Endothelial cell of umbilical vein (primary cell): ENCODE measurements around the gene LINC01488. TPM values are rescaled to one million over a fixed set of nuclear protein-coding genes. Genes with fewer than 3 reads are reported as not detected.

Source experiments
- BruUV-seq: library from RNA; stranded (reverse); fragments of 400-500 nt; replicated peaks from 2 replicates; lab custom pipeline; 2021; lab: Mats Ljungman, UMichigan
- CTCF ChIA-PET: fragments of 300-600, 350-600 bp; sonication (Branson Sonifier 250); formaldehyde crosslinking; loops from one replicate; lab custom pipeline; 2021; ENCODE audit warnings: antibody characterized with exemption, inconsistent platforms; lab: Charles Lee
- POLR2A ChIA-PET: fragments of 300-600, 350-600 bp; sonication (Branson Sonifier 250); formaldehyde crosslinking; loops from one replicate; lab custom pipeline; 2021; ENCODE audit warnings: antibody characterized with exemption, inconsistent platforms; lab: Charles Lee
- DNase-seq: peaks from one replicate; pipeline ENCODE4 v3.0.0-alpha.2; 2011; ENCODE audit warnings: low read depth, low spot score
- FAIRE-seq: peaks from 2 replicates; lab custom pipeline; 2011; peaks lifted over from hg19 to GRCh38; lab: Jason Lieb, UNC
- H2AFZ ChIP-seq: 2 replicates; pipeline ENCODE4 v1.6.0; 2012; ENCODE audit warnings: low read depth, low read length, control low read depth, inconsistent platforms
- H3K27ac ChIP-seq: 2 replicates; pipeline ENCODE4 v1.5.1; 2011; ENCODE audit warnings: low read depth, mild to moderate bottlenecking, control low read depth, low read length, moderate library complexity; ENCODE audit not compliant: insufficient read depth
- H3K27me3 ChIP-seq, 2 experiments: 2 replicates each; pipeline versions ENCODE4 v1.6.0 to v1.6.1; 2011; ENCODE audit warnings: low read length in 2 of 2, mixed read lengths in 1 of 2; ENCODE audit not compliant: control insufficient read depth in 2 of 2, insufficient read depth in 2 of 2
- H3K36me3 ChIP-seq, 2 experiments: 2 replicates in 1 of 2; 3 replicates in 1 of 2; pipeline ENCODE4 v1.5.1; 2011; ENCODE audit warnings: low read length in 2 of 2, mild to moderate bottlenecking in 1 of 2, moderate library complexity in 1 of 2; ENCODE audit not compliant: control insufficient read depth in 2 of 2, insufficient read depth in 2 of 2; ENCODE audit errors: extremely low read depth in 1 of 2
- H3K4me1 ChIP-seq: 3 replicates; pipeline ENCODE4 v1.5.1; 2011; ENCODE audit warnings: mild to moderate bottlenecking, low read length; ENCODE audit not compliant: control insufficient read depth, insufficient read depth; ENCODE audit errors: extremely low read depth
- H3K4me2 ChIP-seq: 2 replicates; pipeline ENCODE4 v1.6.1; 2011; ENCODE audit warnings: low read length, control low read depth, mixed read lengths; ENCODE audit not compliant: insufficient read depth
- H3K4me3 ChIP-seq, 3 experiments: fragments of 200-600 bp in 1 of 3; sonication (generic), shearing (Covaris generic) in 1 of 3; replicated peaks in 1 of 3; 2 replicates each; pipeline ENCODE4 v1.5.1; 2011 to 2016; ENCODE audit warnings: control low read depth in 3 of 3, low read length in 3 of 3, mild to moderate bottlenecking in 2 of 3, inconsistent platforms in 1 of 3, low read depth in 1 of 3, moderate library complexity in 1 of 3; ENCODE audit not compliant: insufficient read depth in 1 of 3
- H3K79me2 ChIP-seq: 2 replicates; pipeline ENCODE4 v1.6.0; 2012; ENCODE audit warnings: low read length, inconsistent platforms; ENCODE audit not compliant: control insufficient read depth, insufficient read depth
- H3K9ac ChIP-seq: replicated peaks from 2 replicates; pipeline ENCODE3; 2011; ENCODE audit warnings: low read length, control low read depth; ENCODE audit not compliant: insufficient read depth; ENCODE audit errors: extremely low read depth
- H3K9me1 ChIP-seq: replicated peaks from 3 replicates; pipeline ENCODE4 v1.6.0; 2011; ENCODE audit warnings: mild to moderate bottlenecking, low read length; ENCODE audit not compliant: control insufficient read depth, insufficient read depth; ENCODE audit errors: extremely low read depth
- H3K9me3 ChIP-seq: replicated peaks from 2 replicates; pipeline ENCODE4 v1.5.1; 2012; ENCODE audit warnings: low read length, inconsistent platforms; ENCODE audit not compliant: control insufficient read depth, insufficient read depth
- H4K20me1 ChIP-seq: replicated peaks from 2 replicates; pipeline ENCODE3; 2011; ENCODE audit warnings: mild to moderate bottlenecking, low read length; ENCODE audit not compliant: control insufficient read depth, insufficient read depth; ENCODE audit errors: extremely low read depth
- CTCF ChIP-seq, 2 donors: IDR thresholded peaks; 1 replicate in 1 of 2; 2 replicates in 1 of 2; pipeline ENCODE4 v1.5.1; 2011; ENCODE audit warnings: low read length in 2 of 2, mild to moderate bottlenecking in 2 of 2, moderate library complexity in 2 of 2, control low read depth in 1 of 2, inconsistent platforms in 1 of 2, low read depth in 1 of 2; ENCODE audit not compliant: insufficient read depth in 1 of 2; ENCODE audit errors: extremely low read depth in 1 of 2
- EZH2 ChIP-seq: IDR thresholded peaks from 2 replicates; pipeline ENCODE4 v1.6.1; 2012; ENCODE audit warnings: borderline replicate concordance, low read depth, mild to moderate bottlenecking, moderate library complexity, low read length, inconsistent platforms; ENCODE audit not compliant: severe bottlenecking
- FOS ChIP-seq: IDR thresholded peaks from 2 replicates; pipeline ENCODE4 v1.6.1; 2011; ENCODE audit warnings: mild to moderate bottlenecking, low read length, moderate library complexity, borderline replicate concordance; ENCODE audit not compliant: insufficient read depth
- GATA2 ChIP-seq: IDR thresholded peaks from 2 replicates; pipeline ENCODE4 v1.7.0; 2011; ENCODE audit warnings: low read depth, mild to moderate bottlenecking, moderate library complexity, mixed read lengths, low read length; ENCODE audit not compliant: insufficient read length, insufficient read depth
- JUN ChIP-seq: IDR thresholded peaks from 2 replicates; pipeline ENCODE4 v1.6.1; 2011; ENCODE audit warnings: borderline replicate concordance, low read depth; ENCODE audit not compliant: insufficient read length, insufficient read depth
- MYC ChIP-seq: IDR thresholded peaks from one replicate; pipeline ENCODE4 v1.6.1; 2011; ENCODE audit warnings: mild to moderate bottlenecking, low read depth, low read length
- POLR2A ChIP-seq: IDR thresholded peaks from 2 replicates; pipeline ENCODE4 v1.6.1; 2012; ENCODE audit warnings: low read depth, mild to moderate bottlenecking, control low read depth, low read length
- POLR2AphosphoS5 ChIP-seq: IDR thresholded peaks from 2 replicates; pipeline ENCODE4 v1.6.1; 2012; ENCODE audit warnings: low read depth, mild to moderate bottlenecking, control low read depth, low read length, moderate library complexity; ENCODE audit not compliant: insufficient read depth
- dilution Hi-C: fragments of 300-500 bp; cut with MboI; formaldehyde crosslinking; loops from one replicate; pipeline ENCODE4 v1.15.0; 2019; ENCODE audit warnings: low sequenced_read_pairs; ENCODE audit not compliant: extremely low pct_ligation_motif_present
- intact Hi-C: fragments of 100-400 bp; cut with micrococcal nuclease; formaldehyde crosslinking; loops from one replicate; pipeline ENCODE4 v1.10.0; 2022
- polyA plus RNA-seq, 4 experiments: library from polyadenylated mRNA; depleted of rRNA in 3 of 4; stranded (reverse) in 3 of 4; unstranded in 1 of 4; fragments of >200 nt; gene quantifications; 2 replicates each; pipeline versions ENCODE4 v1.2.1 to v1.2.3, GENCODE V29; 2011 to 2012; ENCODE audit warnings: missing spikeins in 1 of 4
- total RNA-seq: library from RNA; stranded (reverse); gene quantifications from 2 replicates; pipeline ENCODE4 v1.2.3, GENCODE V29; 2021
- TF ChIP-seq, protein P1 (sequence below): IDR thresholded peaks from 2 replicates; pipeline ENCODE4 v1.6.1; 2011; ENCODE audit not compliant: insufficient read depth, insufficient read length

The LINC01488 gene
- total and polyA plus RNA-seq, 2 donors (not counting 3 experiments of a cell fraction or from before 2014, with no cell fraction given): not detected

DNA sequence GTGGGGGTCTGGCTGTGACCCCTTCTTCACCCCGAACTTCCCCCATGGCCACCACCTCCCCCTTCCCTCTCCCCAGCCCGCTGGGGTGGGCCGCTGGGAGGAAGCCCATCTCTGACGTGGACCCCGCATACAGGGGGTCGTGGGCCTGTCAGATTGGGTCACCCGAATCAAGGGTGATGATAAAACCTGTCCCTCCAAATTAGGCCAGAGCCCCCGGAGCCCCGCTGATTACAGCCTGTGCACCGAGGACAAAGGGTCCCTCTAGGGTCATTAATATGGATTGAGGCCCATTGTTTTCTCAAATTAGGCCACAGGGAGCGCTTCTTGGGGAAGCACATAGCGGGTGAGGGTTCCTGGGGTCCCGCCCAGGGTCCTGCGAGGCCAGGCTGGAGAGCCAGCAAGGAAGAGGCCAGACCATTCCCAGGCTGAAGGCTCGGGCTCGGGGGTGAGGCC is 4.9 kb upstream of the LINC01488 start:
- no peak for FAIRE-seq

GRCh38 chr11:69477086-69477485 is 4.4 kb upstream of the LINC01488 start:
- H3K4me1 ChIP-seq: no peaks in the 10 kb centered on the region
- BruUV-seq: no TSS peak
- no peak overlapping the region for H2AFZ ChIP-seq
- no peak overlapping the region for H3K9ac ChIP-seq
- dilution Hi-C loops: no loop called here
- FAIRE-seq (no peak), DNase-seq (no peak)
- ChIA-PET CTCF (no interaction called here), POLR2A (no interaction called here)
- no peak overlapping the region for H3K4me3 ChIP-seq
- H3K4me2 ChIP-seq: no peak overlapping the region
- H3K9me1 ChIP-seq: no peaks in the 10 kb centered on the region
- no peaks in the 10 kb centered on the region for H3K9me3 ChIP-seq
- H3K27ac ChIP-seq: no peak overlapping the region
- TF ChIP-seq MYC (no peak), POLR2A (no peak), POLR2AphosphoS5 (no peak), CTCF (IDR thresholded peaks at IDR 0.05; ENCODE audit: extremely low read depth in 1 of 2, insufficient read depth in 1 of 2, low read depth in 1 of 2, low read length in 2 of 2) (no peak), EZH2 (no peak), JUN (no peak), FOS (no peak), GATA2 (no peak)
- TF ChIP-seq, protein P1, sequence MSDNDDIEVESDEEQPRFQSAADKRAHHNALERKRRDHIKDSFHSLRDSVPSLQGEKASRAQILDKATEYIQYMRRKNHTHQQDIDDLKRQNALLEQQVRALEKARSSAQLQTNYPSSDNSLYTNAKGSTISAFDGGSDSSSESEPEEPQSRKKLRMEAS: no peak
- intact Hi-C loops: no loop called here
- no peaks in the 10 kb centered on the region for H3K36me3 ChIP-seq
- H4K20me1 ChIP-seq: no peaks in the 10 kb centered on the region
- H3K27me3 ChIP-seq: no peaks in the 10 kb centered on the region
- H3K79me2 ChIP-seq: no peaks in the 10 kb centered on the region

More for the DNA sequence above, 4.9 kb upstream of the LINC01488 start:
- Histone ChIP-seq H3K4me2 (no peak overlapping the region), H3K9ac (no peak overlapping the region), H3K9me3 (no peaks in the 10 kb centered on the region), H3K4me1 (peaks cover 3% of the 10 kb centered on the region), H4K20me1 (no peaks in the 10 kb centered on the region), H3K4me3 (no peak overlapping the region), H3K27ac (no peak overlapping the region), H3K27me3 (no peaks in the 10 kb centered on the region), H2AFZ (no peak overlapping the region), H3K9me1 (no peaks in the 10 kb centered on the region), H3K36me3 (no peaks in the 10 kb centered on the region), H3K79me2 (no peaks in the 10 kb centered on the region)
- dilution Hi-C loops: no loop called here
- intact Hi-C loops: no loop called here
- TF ChIP-seq GATA2: no peak
- BruUV-seq: no TSS peak
- ChIA-PET CTCF (no interaction called here), POLR2A (no interaction called here)
- DNase-seq: no peak
